ENCODE measurements around the gene NEMP1.

Gene NEMP1

GRCh38 chr12:57049890-57050289 is 28.7 kb downstream of the NEMP1 start, which contains the start of gene MYO1A:
MYO1A (minus strand) TSS chr12:57050129; CDS start chr12:57048323, 1,806 bp downstream.
- no peak within 1 kb of the TSS for H2BK15ac ChIP-seq (ENCODE audit: low read depth, poor library complexity, severe bottlenecking)
- no peak within 1 kb of the TSS for H3K18ac ChIP-seq (ENCODE audit: low read depth in 1 of 2, low read length in 2 of 2)
- H3K79me1 ChIP-seq (replicated peaks; ENCODE audit: low read length, poor library complexity, severe bottlenecking): no peaks in the 10 kb centered on the region
- H4K8ac ChIP-seq (ENCODE audit: low read length): no peak within 1 kb of the TSS
- H3K23ac ChIP-seq (ENCODE audit: low read length in 2 of 2): no peak within 1 kb of the TSS
- H3K36me3 ChIP-seq (ENCODE audit: control insufficient read depth in 1 of 2, insufficient read depth in 2 of 2, low read depth in 1 of 2, low read length in 2 of 2): no peaks in the 10 kb centered on the region
- H4K91ac ChIP-seq (ENCODE audit: low read length): no peak within 1 kb of the TSS
- no peak within 1 kb of the TSS for H3K4me3 ChIP-seq (ENCODE audit: insufficient read depth in 1 of 2, low read depth in 1 of 2, low read length in 2 of 2)
- H3K4me2 ChIP-seq (ENCODE audit: low read length, poor library complexity, severe bottlenecking): no peak within 1 kb of the TSS
- peaks cover 6% of the 10 kb centered on the region for H3K4me1 ChIP-seq (ENCODE audit: control insufficient read depth, insufficient read depth, low read depth, low read length)
- H3K27ac ChIP-seq (ENCODE audit: low read length, poor library complexity, severe bottlenecking): no peak within 1 kb of the TSS
- no peak within 1 kb of the TSS for H2BK120ac ChIP-seq (ENCODE audit: low read depth, low read length)
- no peak within 1 kb of the TSS for H2AFZ ChIP-seq (ENCODE audit: low read depth, low read length)
- peaks cover 24 to 66% of the 10 kb centered on the region in 2 experiments for H3K27me3 ChIP-seq (ENCODE audit: control insufficient read depth in 1 of 2, insufficient read depth in 1 of 2, low read length in 2 of 2)
- no peak within 1 kb of the TSS for H3K4ac ChIP-seq (ENCODE audit: low read depth in 1 of 2, low read length in 2 of 2)
- H2BK12ac ChIP-seq (ENCODE audit: low read length in 2 of 2): no peak within 1 kb of the TSS
- no peak within 1 kb of the TSS for H3K9ac ChIP-seq (ENCODE audit: low read length)
- WGBS: 51% methylated on average over 2 of the region's 2 CpGs
- no peak within 1 kb of the TSS for H3K14ac ChIP-seq (ENCODE audit: low read length in 2 of 2)
- no peaks in the 10 kb centered on the region for H3K9me3 ChIP-seq (ENCODE audit: control insufficient read depth, low read length)
- no peak within 1 kb of the TSS for H2AK5ac ChIP-seq (ENCODE audit: low read length, severe bottlenecking)
- no peak within 1 kb of the TSS for H2BK5ac ChIP-seq (ENCODE audit: low read depth, low read length, poor library complexity, severe bottlenecking)
- peak; percentile 24 for DNase-seq

GRCh38 chr12:57049119-57049446 is 29.5 kb downstream of the NEMP1 start:
- Histone ChIP-seq H3K4me3 (ENCODE audit: insufficient read depth in 1 of 2, low read depth in 1 of 2, low read length in 2 of 2) (no peak overlapping the region), H3K9me3 (ENCODE audit: control insufficient read depth, low read length) (no peaks in the 10 kb centered on the region), H2AK5ac (ENCODE audit: low read length, severe bottlenecking) (no peak overlapping the region), H3K79me1 (replicated peaks; ENCODE audit: low read length, poor library complexity, severe bottlenecking) (no peaks in the 10 kb centered on the region), H2BK12ac (ENCODE audit: low read length in 2 of 2) (no peak overlapping the region), H2AFZ (ENCODE audit: low read depth, low read length) (no peak overlapping the region), H2BK15ac (ENCODE audit: low read depth, poor library complexity, severe bottlenecking) (no peak overlapping the region), H3K4ac (ENCODE audit: low read depth in 1 of 2, low read length in 2 of 2) (no peak overlapping the region), H3K18ac (ENCODE audit: low read depth in 1 of 2, low read length in 2 of 2) (no peak overlapping the region), H3K4me2 (ENCODE audit: low read length, poor library complexity, severe bottlenecking) (no peak overlapping the region), H3K14ac (ENCODE audit: low read length in 2 of 2) (no peak overlapping the region), H2BK5ac (ENCODE audit: low read depth, low read length, poor library complexity, severe bottlenecking) (no peak overlapping the region), H3K4me1 (ENCODE audit: control insufficient read depth, insufficient read depth, low read depth, low read length) (peaks cover 6% of the 10 kb centered on the region), H3K9ac (ENCODE audit: low read length) (no peak overlapping the region), H3K23ac (ENCODE audit: low read length in 2 of 2) (no peak overlapping the region), H2BK120ac (ENCODE audit: low read depth, low read length) (no peak overlapping the region), H3K36me3 (ENCODE audit: control insufficient read depth in 1 of 2, insufficient read depth in 2 of 2, low read depth in 1 of 2, low read length in 2 of 2) (no peaks in the 10 kb centered on the region), H3K27ac (ENCODE audit: low read length, poor library complexity, severe bottlenecking) (no peak overlapping the region), H3K27me3 (ENCODE audit: control insufficient read depth in 1 of 2, insufficient read depth in 1 of 2, low read length in 2 of 2) (peaks cover 27 to 74% of the 10 kb centered on the region in 2 experiments), H4K91ac (ENCODE audit: low read length) (no peak overlapping the region), H4K8ac (ENCODE audit: low read length) (no peak overlapping the region)
- DNase-seq: no peak
- WGBS: 100% methylated on average over 4 of the region's 4 CpGs

- Histone ChIP-seq H2AFZ (ENCODE audit: low read depth, low read length) (no peak overlapping the region), H3K4me3 (ENCODE audit: insufficient read depth in 1 of 2, low read depth in 1 of 2, low read length in 2 of 2) (no peak overlapping the region), H4K8ac (ENCODE audit: low read length) (no peak overlapping the region), H2AK5ac (ENCODE audit: low read length, severe bottlenecking) (no peak overlapping the region), H3K9me3 (ENCODE audit: control insufficient read depth, low read length) (no peaks in the 10 kb centered on the region), H3K14ac (ENCODE audit: low read length in 2 of 2) (no peak overlapping the region), H3K27me3 (ENCODE audit: control insufficient read depth in 1 of 2, insufficient read depth in 1 of 2, low read length in 2 of 2) (peaks cover 32 to 79% of the 10 kb centered on the region in 2 experiments), H2BK120ac (ENCODE audit: low read depth, low read length) (no peak overlapping the region), H3K4me2 (ENCODE audit: low read length, poor library complexity, severe bottlenecking) (no peak overlapping the region), H3K4ac (ENCODE audit: low read depth in 1 of 2, low read length in 2 of 2) (no peak overlapping the region), H3K4me1 (ENCODE audit: control insufficient read depth, insufficient read depth, low read depth, low read length) (peaks cover 6% of the 10 kb centered on the region), H3K23ac (ENCODE audit: low read length in 2 of 2) (no peak overlapping the region), H4K91ac (ENCODE audit: low read length) (no peak overlapping the region), H3K18ac (ENCODE audit: low read depth in 1 of 2, low read length in 2 of 2) (no peak overlapping the region), H3K79me1 (replicated peaks; ENCODE audit: low read length, poor library complexity, severe bottlenecking) (no peaks in the 10 kb centered on the region), H2BK12ac (ENCODE audit: low read length in 2 of 2) (no peak overlapping the region), H3K36me3 (ENCODE audit: control insufficient read depth in 1 of 2, insufficient read depth in 2 of 2, low read depth in 1 of 2, low read length in 2 of 2) (no peaks in the 10 kb centered on the region), H2BK5ac (ENCODE audit: low read depth, low read length, poor library complexity, severe bottlenecking) (no peak overlapping the region), H2BK15ac (ENCODE audit: low read depth, poor library complexity, severe bottlenecking) (no peak overlapping the region), H3K27ac (ENCODE audit: low read length, poor library complexity, severe bottlenecking) (no peak overlapping the region), H3K9ac (ENCODE audit: low read length) (no peak overlapping the region)
- no peak for DNase-seq
- WGBS: 90% methylated on average over 1 of the region's 1 CpG
These were observed 30.0 kb downstream of the NEMP1 start for GRCh38 chr12:57048423-57049118.

GRCh38 chr12:57047981-57048380 is 30.6 kb downstream of the NEMP1 start:
- H2AK5ac ChIP-seq (ENCODE audit: low read length, severe bottlenecking): no peak overlapping the region
- no peak overlapping the region for H3K23ac ChIP-seq (ENCODE audit: low read length in 2 of 2)
- H3K36me3 ChIP-seq (ENCODE audit: control insufficient read depth in 1 of 2, insufficient read depth in 2 of 2, low read depth in 1 of 2, low read length in 2 of 2): no peaks in the 10 kb centered on the region
- no peak overlapping the region for H3K4me3 ChIP-seq (ENCODE audit: insufficient read depth in 1 of 2, low read depth in 1 of 2, low read length in 2 of 2)
- no peak overlapping the region for H3K27ac ChIP-seq (ENCODE audit: low read length, poor library complexity, severe bottlenecking)
- no peak overlapping the region for H2BK5ac ChIP-seq (ENCODE audit: low read depth, low read length, poor library complexity, severe bottlenecking)
- H3K14ac ChIP-seq (ENCODE audit: low read length in 2 of 2): no peak overlapping the region
- peaks cover 6% of the 10 kb centered on the region for H3K4me1 ChIP-seq (ENCODE audit: control insufficient read depth, insufficient read depth, low read depth, low read length)
- H3K27me3 ChIP-seq (ENCODE audit: control insufficient read depth in 1 of 2, insufficient read depth in 1 of 2, low read length in 2 of 2): peaks cover 38 to 85% of the 10 kb centered on the region in 2 experiments
- no peak overlapping the region for H2BK120ac ChIP-seq (ENCODE audit: low read depth, low read length)
- no peak overlapping the region for H2BK15ac ChIP-seq (ENCODE audit: low read depth, poor library complexity, severe bottlenecking)
- no peak overlapping the region for H3K9ac ChIP-seq (ENCODE audit: low read length)
- DNase-seq: no peak
- no peaks in the 10 kb centered on the region for H3K79me1 ChIP-seq (replicated peaks; ENCODE audit: low read length, poor library complexity, severe bottlenecking)
- no peak overlapping the region for H2BK12ac ChIP-seq (ENCODE audit: low read length in 2 of 2)
- 8% methylated on average over 1 of the region's 1 CpG for WGBS
- H4K91ac ChIP-seq (ENCODE audit: low read length): no peak overlapping the region
- no peak overlapping the region for H3K18ac ChIP-seq (ENCODE audit: low read depth in 1 of 2, low read length in 2 of 2)
- H4K8ac ChIP-seq (ENCODE audit: low read length): no peak overlapping the region
- H3K9me3 ChIP-seq (ENCODE audit: control insufficient read depth, low read length): no peaks in the 10 kb centered on the region
- no peak overlapping the region for H3K4me2 ChIP-seq (ENCODE audit: low read length, poor library complexity, severe bottlenecking)
- H2AFZ ChIP-seq (ENCODE audit: low read depth, low read length): no peak overlapping the region
- no peak overlapping the region for H3K4ac ChIP-seq (ENCODE audit: low read depth in 1 of 2, low read length in 2 of 2)

All from mesenchymal stem cell (in vitro differentiated cells and primary cell).